GM20431 (cell line): ENCODE data around the gene MOB1A.
"Not testable (repeated sequence)": the region's sequence is repeated elsewhere in the genome, so short reads cannot be mapped to it uniquely, and the experiment has no call there.

Experiments used
- in situ Hi-C: fragments of 300-500 bp; cut with MseI, MboI; formaldehyde crosslinking; loops from one replicate; pipeline ENCODE4 v1.15.0; 2020; ENCODE audit warnings: low sequenced_read_pairs; ENCODE audit not compliant: unreplicated experiment

MOB1A gene

DNA sequence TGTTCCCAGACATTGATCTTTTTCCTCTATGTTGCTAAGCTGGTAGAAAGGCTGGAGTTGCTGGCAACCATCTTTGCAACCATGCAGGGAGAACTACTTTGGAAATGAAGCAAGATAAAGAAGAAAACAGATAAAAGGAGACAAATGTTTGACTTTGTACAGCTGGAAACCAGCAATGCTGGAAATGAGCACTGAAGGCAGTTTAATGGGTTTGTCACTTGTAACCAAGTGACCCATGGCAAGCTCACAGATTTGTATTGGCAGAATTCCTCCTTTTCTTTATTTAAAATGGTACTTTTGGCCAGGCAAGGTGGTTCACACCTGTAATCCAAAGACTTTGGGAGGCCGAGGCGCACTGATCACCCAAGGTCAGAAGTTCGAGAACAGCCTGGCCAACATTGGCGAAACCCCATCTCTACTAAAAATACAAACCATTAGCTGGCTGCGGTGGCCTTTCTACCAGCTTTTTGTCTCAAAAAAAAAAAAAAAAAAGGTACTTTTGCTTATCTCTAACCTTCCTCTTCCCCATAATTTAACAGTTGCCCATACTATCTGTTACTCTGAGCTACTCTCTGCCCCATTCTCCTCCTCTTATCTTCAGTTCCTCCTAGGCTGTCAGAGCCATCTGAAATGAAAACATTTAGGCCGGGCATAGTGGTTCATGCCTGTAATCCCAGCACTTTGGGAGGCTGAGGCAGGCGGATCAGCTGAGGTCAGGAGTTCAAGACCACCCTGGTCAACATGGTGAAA is 28.9 kb downstream of the MOB1A start:
- in situ Hi-C loops: no loop called here

GRCh38 chr2:74149247-74149525 is 29.5 kb downstream of the MOB1A start:
- in situ Hi-C loops: no loop called here

GRCh38 chr2:74148457-74149246 is 30.0 kb downstream of the MOB1A start:
- in situ Hi-C loops: no loop called here

DNA sequence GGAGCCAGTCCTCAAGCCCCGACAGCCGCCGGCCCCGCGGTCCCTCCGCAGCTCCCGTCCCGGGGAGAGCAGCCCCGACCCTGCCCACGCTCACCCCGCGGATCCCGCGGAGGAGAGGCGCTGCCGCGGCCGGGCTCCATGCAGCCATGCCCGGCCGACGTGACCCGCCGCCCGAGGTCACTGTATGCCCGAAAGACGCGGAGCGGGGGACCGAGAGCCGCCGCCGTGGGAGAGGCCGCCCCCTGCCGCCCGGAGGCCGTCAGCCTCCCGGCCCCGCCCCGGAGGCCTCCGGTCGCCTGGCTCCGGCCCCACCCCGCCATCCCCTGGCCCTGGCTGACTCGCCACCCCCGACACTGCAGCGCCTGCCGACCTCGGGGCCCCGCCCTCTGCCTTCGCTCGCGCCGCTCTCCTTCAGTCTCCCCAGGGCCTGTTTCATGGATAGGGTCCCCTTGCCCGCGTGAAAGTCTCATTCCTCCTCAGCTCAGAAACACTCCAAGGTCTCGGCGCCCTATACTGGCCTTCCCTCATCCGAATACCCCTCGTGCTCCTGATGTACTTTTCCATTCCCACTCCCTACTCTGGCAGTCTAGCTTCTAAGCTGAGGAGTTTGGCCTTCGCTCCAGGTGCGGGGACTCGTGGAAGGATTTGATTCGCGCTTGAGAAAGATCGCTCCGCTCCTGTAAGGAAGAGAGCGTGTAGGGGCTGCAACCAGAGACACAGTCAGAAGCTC is 30.8 kb downstream of the MOB1A start, which contains the start of gene BOLA3:
TSS of gene BOLA3 (minus strand) at position 186 of the 730 bp plus-strand sequence. CDS start at position 148, 38 bp downstream.
- in situ Hi-C loops: no loop called here

DNA sequence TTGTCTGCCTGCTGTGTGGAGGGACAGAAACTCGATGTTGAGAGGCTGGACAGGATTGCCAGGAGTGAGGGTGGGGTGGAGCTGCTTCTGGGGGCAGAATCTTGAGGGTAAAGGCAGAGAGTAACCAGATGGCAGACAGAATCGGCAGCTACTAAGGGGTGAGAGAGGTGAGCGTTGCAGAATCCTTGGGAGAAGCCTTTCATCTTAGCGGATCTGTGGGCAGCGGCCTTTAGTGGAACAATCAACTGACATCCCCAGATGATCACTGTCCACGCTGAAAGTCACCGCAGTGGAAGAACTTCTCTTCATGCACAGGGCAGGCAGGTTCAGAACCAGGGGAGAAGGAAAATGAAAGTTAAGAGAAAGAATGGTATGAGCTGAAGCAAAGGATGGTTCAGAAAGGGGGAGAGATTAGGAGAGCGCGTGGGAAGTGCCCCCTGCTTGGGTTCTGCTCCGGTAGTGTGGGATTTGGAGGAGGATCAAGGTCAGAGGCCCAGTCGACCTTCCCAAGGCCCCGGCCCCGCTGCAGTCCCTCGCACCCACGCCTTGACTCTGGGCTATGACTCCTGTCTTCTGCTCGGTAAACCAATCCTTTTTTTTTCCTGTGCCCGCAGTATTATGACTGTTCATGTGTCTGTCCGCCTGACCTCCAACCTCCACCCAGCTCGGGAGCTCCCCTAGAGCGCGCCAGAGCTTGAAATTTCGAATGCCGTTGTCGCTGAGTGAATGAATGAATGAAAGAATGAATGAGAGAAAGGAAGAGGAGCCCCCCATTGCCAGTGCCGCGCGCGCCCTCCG is 31.6 kb downstream of the MOB1A start:
- in situ Hi-C loops: no loop called here

DNA sequence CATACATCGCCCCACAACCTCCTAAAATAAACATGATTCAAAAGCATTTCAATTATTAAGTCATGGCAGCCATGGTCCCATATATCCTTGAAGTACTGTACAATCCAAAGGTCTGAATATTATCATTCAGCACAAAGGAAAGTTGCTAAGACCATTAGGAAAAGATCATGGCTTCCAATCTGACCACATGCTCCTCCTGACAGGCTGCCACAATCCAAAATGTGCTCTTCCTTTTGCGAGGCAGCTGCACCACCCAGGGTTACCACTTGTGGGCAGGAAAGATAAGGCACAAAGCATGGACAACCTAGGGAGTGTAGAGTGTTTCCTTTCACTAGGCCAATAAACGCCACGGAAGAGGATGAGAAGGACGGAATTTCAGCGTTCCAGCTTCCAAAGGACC is 36.3 kb downstream of the MOB1A start:
- in situ Hi-C loops: no loop called here

DNA sequence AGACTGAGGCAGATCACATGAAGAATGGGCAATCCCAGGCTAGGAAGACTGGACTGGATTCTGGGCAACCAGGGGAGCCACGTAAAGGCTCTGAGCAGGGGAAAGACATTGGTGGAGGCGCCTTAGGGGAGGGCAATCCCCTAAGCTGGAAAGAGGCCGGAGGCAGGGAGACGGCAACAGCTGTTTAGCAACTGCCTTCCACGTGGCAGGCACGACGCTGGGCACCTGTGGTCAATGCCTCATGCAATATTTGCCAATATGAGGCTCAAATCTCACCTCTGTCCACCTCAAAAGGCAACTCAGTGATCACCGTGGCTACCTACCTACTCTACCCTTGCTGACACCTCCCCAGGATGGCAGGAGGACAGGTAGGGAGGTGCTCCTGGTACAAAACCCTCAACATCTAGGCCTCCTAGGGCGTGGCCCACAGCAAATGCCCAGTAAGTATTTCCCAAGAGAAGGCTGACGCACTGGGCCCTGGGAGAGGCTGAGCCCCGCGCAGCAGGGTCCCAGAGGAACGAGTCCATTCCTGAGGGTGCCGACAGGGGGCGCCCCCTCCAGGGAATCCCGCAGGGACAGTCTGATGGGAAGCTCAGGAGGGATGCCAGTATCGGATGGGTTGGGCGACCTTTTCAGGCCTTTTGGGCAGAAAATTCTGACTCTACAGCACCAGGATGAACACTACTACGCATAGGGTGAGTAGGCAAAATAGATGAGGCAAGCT is 39.9 kb downstream of the MOB1A start:
- in situ Hi-C loops: no loop called here

GRCh38 chr2:74137651-74138599 is 40.8 kb downstream of the MOB1A start:
- in situ Hi-C loops: no loop called here

DNA sequence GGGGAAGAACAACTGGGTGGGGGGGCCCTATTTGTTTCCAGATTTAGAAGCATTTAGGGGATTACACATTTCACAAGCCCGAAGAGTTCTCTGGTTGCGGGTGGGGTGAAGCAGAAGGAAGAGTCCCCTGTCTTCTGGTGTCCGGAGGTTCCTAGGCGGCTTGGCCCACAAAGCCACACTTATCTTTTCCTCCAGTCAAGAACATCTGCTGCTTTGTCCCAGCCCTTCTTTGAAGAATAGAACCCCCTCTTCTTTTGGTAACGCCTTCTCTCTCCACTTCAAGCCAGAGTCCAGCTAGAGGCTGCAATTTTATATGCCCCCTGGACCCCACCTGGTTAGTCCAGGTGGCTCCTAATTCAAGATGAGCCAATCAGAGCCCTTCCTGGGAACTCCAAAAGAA is 46.8 kb downstream of the MOB1A start:
- in situ Hi-C loops: no loop called here

GRCh38 chr2:74130211-74130995 is 48.3 kb downstream of the MOB1A start:
- in situ Hi-C loops: no loop called here

DNA sequence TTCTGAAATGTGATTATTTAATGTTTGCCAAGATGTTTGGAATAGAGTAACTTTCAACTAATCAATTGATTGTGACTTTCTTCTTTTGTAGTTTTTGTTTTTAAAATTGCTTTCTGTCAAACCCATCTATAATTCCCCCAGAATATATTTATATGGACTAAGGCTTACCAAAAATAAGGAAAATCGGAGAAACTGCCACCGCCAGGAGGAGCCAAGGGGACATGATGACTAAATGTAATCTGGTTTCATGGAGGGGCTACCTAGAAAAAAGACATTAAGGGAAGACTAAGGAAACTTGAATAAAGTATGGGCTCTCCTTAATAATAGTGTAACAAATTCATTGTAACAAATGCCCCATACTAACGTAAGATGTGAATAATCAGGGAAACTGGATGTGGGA is 50.5 kb downstream of the MOB1A start:
- in situ Hi-C loops: no loop called here

DNA sequence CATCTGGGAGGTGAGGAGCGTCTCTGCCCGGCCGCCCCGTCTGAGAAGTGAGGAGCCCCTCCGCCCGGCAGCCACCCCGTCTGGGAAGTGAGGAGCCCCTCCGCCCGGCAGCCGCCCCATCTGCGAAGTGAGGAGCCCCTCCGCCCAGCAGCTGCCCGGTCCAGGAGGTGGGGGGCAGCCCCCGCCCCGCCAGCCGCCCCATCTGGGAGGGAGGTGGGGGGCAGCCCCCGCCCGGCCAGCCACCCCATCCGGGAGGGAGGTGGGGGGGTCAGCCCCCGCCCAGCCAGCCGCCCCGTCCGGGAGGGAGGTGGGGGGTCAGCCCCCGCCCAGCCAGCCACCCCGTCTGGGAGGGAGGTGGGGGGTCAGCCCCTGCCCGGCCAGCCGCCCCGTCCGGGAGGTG is 54.7 kb downstream of the MOB1A start:
- in situ Hi-C loops: not testable (repeated sequence)

GRCh38 chr2:74121846-74122245 is 56.8 kb downstream of the MOB1A start:
- in situ Hi-C loops: not testable (repeated sequence)

- in situ Hi-C loops: no loop called here
These were observed 58.5 kb downstream of the MOB1A start for GRCh38 chr2:74119912-74120825.

- in situ Hi-C loops: no loop called here
These were observed 59.3 kb downstream of the MOB1A start for GRCh38 chr2:74119339-74119738.

- in situ Hi-C loops: no loop called here
These were observed 67.3 kb downstream of the MOB1A start for GRCh38 chr2:74111380-74111779.

DNA sequence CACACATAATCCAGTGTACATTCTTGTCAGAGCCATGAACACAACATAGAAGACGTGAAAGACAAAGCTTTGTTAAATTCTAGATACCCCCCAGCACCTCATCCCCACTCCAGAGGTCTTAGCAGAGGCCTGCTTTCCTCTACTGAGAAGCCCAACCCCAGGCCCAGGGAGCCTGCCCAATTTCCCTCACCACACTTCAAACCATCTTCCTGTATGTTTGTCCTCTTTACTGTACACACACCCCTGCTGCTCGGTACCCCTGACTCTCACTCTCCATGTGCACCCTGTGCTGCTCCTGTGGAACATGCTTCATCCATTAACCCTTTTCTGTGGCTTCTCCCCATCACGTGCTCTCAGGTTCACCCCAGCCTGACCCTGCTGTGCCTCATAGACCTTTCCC is 68.1 kb downstream of the MOB1A start:
- in situ Hi-C loops: no loop called here
